Activated naive CD8-positive, alpha-beta T cell (primary cell): ENCODE results near the gene SUGCT.
"Not testable (repeated sequence)": the region's sequence is repeated elsewhere in the genome, so short reads cannot be mapped to it uniquely, and the experiment has no call there.

Experiments used
- H3K27ac Mint-ChIP-seq: one replicate; pipeline ENCODE4 v1.8.0; 2021; ENCODE audit warnings: mixed read lengths
- H3K27me3 Mint-ChIP-seq: one replicate; pipeline ENCODE4 v1.8.0; 2021; ENCODE audit warnings: mixed read lengths
- H3K36me3 Mint-ChIP-seq: one replicate; pipeline ENCODE4 v1.8.0; 2021; ENCODE audit warnings: mixed read lengths
- H3K4me1 Mint-ChIP-seq: one replicate; pipeline ENCODE4 v1.8.0; 2021; ENCODE audit warnings: low read depth, mixed read lengths
- H3K4me3 Mint-ChIP-seq: one replicate; pipeline ENCODE4 v1.8.0; 2021; ENCODE audit warnings: mild to moderate bottlenecking, mixed read lengths
- H3K9me3 Mint-ChIP-seq: one replicate; pipeline ENCODE4 v1.8.0; 2021; ENCODE audit warnings: low read depth, mixed read lengths

Gene SUGCT

GRCh38 chr7:40400525-40400924 is 265.7 kb downstream of the SUGCT start:
- no peak overlapping the region for H3K4me3 Mint-ChIP-seq
- no peak overlapping the region for H3K27ac Mint-ChIP-seq
- no peaks in the 10 kb centered on the region for H3K27me3 Mint-ChIP-seq
- no peaks in the 10 kb centered on the region for H3K4me1 Mint-ChIP-seq
- H3K36me3 Mint-ChIP-seq, result peaks cover 3% of the 10 kb centered on the region
- H3K9me3 Mint-ChIP-seq, result no peaks in the 10 kb centered on the region

DNA sequence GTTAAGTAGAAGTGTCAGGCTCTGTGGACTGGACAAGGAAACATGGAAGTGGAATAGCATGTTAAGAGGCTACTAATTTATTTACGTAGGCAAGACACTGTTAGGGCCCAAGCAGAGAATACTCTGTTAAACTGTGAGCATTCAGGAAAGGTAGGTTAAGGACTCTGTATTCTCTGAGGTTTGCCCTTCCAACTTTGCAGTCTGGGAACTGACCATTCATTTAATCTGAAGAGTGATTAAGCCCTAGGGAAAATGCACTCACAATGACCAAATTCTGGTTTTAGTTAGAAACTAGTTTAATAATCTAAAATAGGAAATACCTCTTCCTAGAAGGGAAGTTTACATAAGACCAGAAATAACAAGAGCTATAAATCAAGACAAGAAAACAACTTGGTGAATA is 266.6 kb downstream of the SUGCT start:
- Mint-ChIP-seq H3K4me3 (no peak overlapping the region), H3K4me1 (no peaks in the 10 kb centered on the region), H3K27ac (no peak overlapping the region), H3K9me3 (no peaks in the 10 kb centered on the region), H3K27me3 (no peaks in the 10 kb centered on the region), H3K36me3 (peaks cover 3% of the 10 kb centered on the region)

GRCh38 chr7:40402661-40403060 is 267.9 kb downstream of the SUGCT start:
- H3K27me3 Mint-ChIP-seq, result no peaks in the 10 kb centered on the region
- H3K9me3 Mint-ChIP-seq, result no peaks in the 10 kb centered on the region
- H3K4me3 Mint-ChIP-seq, result no peak overlapping the region
- H3K36me3 Mint-ChIP-seq, result peaks cover 3% of the 10 kb centered on the region
- no peak overlapping the region for H3K27ac Mint-ChIP-seq
- H3K4me1 Mint-ChIP-seq, result no peaks in the 10 kb centered on the region

DNA sequence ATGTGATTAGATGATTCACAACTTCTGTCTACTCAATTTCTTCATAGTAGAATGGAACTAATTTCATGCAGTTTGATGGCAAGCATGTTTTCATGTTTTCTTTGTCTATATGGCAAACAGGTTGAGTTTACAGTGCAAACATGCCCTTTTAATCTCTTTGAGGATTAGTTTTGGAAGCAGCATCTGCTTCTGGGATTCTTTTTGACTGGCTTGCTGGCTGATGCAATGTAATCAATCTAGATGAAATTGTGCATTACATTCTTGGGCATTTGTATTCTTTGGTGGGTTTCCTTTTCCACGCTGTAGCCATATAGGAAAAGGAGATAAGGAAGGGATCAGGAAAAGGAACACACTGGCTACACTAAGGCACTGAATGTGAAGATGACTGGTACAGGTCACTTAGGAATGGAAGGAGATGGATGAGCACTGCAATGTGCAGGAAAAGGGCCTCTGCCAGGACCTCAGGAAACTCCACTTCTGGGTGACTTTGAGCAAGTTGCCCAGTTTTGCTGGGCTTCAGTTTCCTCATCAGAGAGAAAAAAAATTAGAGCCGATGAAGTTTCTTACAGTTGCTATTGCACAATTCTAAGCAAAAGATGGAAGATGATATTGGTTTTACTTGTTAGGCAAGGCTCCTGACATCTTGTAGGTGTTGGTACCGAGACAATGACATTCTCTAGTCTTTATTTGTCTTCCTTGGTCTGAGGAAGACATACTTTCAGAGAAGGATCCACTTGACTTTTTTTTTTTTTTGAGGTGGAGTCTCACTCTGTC is 269.1 kb downstream of the SUGCT start:
- H3K36me3 Mint-ChIP-seq, result peaks cover 3% of the 10 kb centered on the region
- H3K27me3 Mint-ChIP-seq, result no peaks in the 10 kb centered on the region
- no peak overlapping the region for H3K4me3 Mint-ChIP-seq
- no peak overlapping the region for H3K27ac Mint-ChIP-seq
- no peaks in the 10 kb centered on the region for H3K4me1 Mint-ChIP-seq
- no peaks in the 10 kb centered on the region for H3K9me3 Mint-ChIP-seq

- Mint-ChIP-seq H3K27me3 (no peaks in the 10 kb centered on the region), H3K36me3 (no peaks in the 10 kb centered on the region), H3K27ac (no peak overlapping the region), H3K4me3 (no peak overlapping the region), H3K9me3 (no peaks in the 10 kb centered on the region), H3K4me1 (no peaks in the 10 kb centered on the region)
Observed at GRCh38 chr7:40405991-40406390, 271.2 kb downstream of the SUGCT start.

- Mint-ChIP-seq H3K27me3 (no peaks in the 10 kb centered on the region), H3K4me3 (no peak overlapping the region), H3K9me3 (no peaks in the 10 kb centered on the region), H3K4me1 (no peaks in the 10 kb centered on the region), H3K27ac (no peak overlapping the region), H3K36me3 (no peaks in the 10 kb centered on the region)
Observed at GRCh38 chr7:40412323-40412722, 277.5 kb downstream of the SUGCT start.

DNA sequence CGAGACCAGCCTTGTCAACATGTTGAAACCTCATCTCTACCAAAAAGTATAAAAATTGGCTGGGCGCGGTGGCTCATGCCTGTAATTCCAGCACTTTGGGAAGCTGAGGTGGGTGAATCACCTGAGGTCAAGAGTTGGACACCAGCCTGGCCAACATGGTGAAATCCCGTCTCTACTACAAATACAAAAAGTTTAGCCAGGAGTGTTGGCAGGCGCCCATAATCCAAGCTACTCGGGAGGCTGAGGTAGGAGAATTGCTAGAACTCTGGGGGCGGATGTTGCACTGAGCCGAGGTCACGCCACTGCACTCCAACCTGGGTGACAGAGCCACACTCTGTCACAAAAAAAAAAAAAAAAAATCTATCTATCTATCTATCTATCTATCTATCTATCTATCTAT is 279.9 kb downstream of the SUGCT start:
- H3K27me3 Mint-ChIP-seq, H3K36me3 Mint-ChIP-seq, H3K9me3 Mint-ChIP-seq, H3K27ac Mint-ChIP-seq, H3K4me1 Mint-ChIP-seq, H3K4me3 Mint-ChIP-seq: not testable (repeated sequence)

- Mint-ChIP-seq H3K27me3 (no peaks in the 10 kb centered on the region), H3K4me1 (no peaks in the 10 kb centered on the region), H3K27ac (no peak overlapping the region), H3K4me3 (no peak overlapping the region), H3K9me3 (no peaks in the 10 kb centered on the region), H3K36me3 (no peaks in the 10 kb centered on the region)
Observed at GRCh38 chr7:40418448-40418847, 283.6 kb downstream of the SUGCT start.

DNA sequence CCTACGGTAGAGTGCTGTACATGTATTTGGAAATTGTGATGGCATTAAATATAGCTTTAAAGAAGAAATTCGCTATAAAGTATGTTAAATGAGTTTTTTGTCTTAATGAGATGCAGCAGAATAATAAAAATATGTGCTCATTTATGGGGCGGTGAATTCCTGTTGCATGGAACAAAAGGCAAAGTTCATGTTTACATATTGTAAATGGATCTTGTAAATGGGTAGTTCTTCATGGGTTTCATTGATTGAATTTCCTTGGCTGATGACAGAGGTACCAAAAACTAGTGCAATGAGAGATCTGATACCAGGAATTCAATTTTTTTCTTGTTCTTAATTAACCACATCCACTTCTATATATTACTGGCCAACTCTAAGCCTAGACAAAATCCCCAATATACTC is 284.2 kb downstream of the SUGCT start:
- Mint-ChIP-seq H3K4me3 (no peak overlapping the region), H3K27me3 (no peaks in the 10 kb centered on the region), H3K36me3 (no peaks in the 10 kb centered on the region), H3K4me1 (no peaks in the 10 kb centered on the region), H3K27ac (no peak overlapping the region), H3K9me3 (no peaks in the 10 kb centered on the region)

DNA sequence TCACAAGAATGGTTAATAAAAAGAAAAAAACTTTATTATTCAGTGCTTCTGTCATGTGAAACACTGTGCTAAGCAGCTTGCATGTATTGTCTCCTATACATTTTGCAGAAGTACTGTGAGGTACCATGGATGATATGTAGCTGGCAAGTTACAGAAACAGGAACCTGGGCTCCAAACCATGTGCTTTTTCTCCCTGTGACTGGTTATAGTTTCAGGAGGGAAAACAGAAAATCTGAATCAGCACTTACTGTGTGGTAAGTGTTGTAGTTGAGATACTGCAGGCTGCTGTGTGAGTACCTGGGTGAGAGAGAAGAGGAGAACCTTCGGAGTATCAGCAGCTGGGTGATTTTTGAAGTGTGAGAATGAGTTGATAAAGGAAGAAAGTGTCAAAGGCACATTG is 285.0 kb downstream of the SUGCT start:
- H3K4me3 Mint-ChIP-seq, result no peak overlapping the region
- H3K9me3 Mint-ChIP-seq, result no peaks in the 10 kb centered on the region
- no peaks in the 10 kb centered on the region for H3K4me1 Mint-ChIP-seq
- no peak overlapping the region for H3K27ac Mint-ChIP-seq
- H3K27me3 Mint-ChIP-seq, result no peaks in the 10 kb centered on the region
- H3K36me3 Mint-ChIP-seq, result no peaks in the 10 kb centered on the region

GRCh38 chr7:40421433-40421832 is 286.6 kb downstream of the SUGCT start:
- no peak overlapping the region for H3K27ac Mint-ChIP-seq
- H3K4me1 Mint-ChIP-seq, result no peaks in the 10 kb centered on the region

DNA sequence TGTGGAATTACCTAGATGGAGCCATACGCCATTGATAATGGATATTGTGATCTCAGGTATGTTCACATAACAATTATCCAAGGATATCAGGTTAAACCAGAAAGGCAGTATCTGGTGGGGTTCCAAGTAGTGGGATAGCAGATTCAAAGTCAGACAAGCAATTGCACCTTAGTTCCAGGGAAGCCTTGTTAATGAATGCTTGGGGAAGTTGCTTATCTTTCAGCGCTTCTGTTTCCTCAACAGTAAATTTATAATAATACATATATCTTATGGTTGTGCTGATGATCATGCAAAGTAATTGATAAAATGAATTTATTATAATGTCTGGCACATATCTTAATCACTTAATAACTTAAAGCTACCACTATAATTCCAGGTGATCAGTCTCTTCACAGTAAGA is 290.9 kb downstream of the SUGCT start:
- Mint-ChIP-seq H3K4me1 (no peaks in the 10 kb centered on the region), H3K4me3 (no peak overlapping the region), H3K36me3 (no peaks in the 10 kb centered on the region), H3K27ac (no peak overlapping the region), H3K9me3 (no peaks in the 10 kb centered on the region), H3K27me3 (no peaks in the 10 kb centered on the region)

More at GRCh38 chr7:40421433-40421832, 286.6 kb downstream of the SUGCT start:
- Mint-ChIP-seq H3K36me3 (no peaks in the 10 kb centered on the region), H3K4me3 (no peak overlapping the region), H3K27me3 (no peaks in the 10 kb centered on the region), H3K9me3 (no peaks in the 10 kb centered on the region)

GRCh38 chr7:40428421-40428820 is 293.6 kb downstream of the SUGCT start:
- Mint-ChIP-seq H3K4me3 (no peak overlapping the region), H3K36me3 (peaks cover 8% of the 10 kb centered on the region), H3K4me1 (no peaks in the 10 kb centered on the region), H3K9me3 (peaks cover 5% of the 10 kb centered on the region), H3K27me3 (no peaks in the 10 kb centered on the region), H3K27ac (no peak overlapping the region)

DNA sequence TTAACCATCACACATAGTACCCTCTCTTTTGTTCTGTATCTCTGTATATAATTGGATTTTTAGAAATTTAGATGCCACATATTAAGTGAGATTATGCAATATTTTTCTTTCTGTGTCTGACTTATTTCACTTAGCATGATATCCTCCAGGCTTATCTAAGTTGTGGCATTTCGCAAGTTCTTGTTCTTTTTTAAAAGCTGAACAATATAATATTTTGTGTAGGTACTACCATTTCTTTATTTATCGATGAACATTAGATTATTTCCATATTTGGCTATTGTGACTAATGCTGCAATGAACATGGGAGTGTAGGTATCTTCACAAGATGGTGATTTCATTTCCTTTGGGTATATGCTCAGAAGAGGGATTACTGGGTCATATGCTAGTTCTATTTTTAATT is 295.0 kb downstream of the SUGCT start:
- no peaks in the 10 kb centered on the region for H3K4me1 Mint-ChIP-seq
- H3K9me3 Mint-ChIP-seq, result peaks cover 5% of the 10 kb centered on the region
- H3K4me3 Mint-ChIP-seq, result no peak overlapping the region
- H3K27me3 Mint-ChIP-seq, result no peaks in the 10 kb centered on the region
- no peak overlapping the region for H3K27ac Mint-ChIP-seq
- peaks cover 8% of the 10 kb centered on the region for H3K36me3 Mint-ChIP-seq

GRCh38 chr7:40432046-40432445 is 297.2 kb downstream of the SUGCT start:
- no peaks in the 10 kb centered on the region for H3K27me3 Mint-ChIP-seq
- no peak overlapping the region for H3K27ac Mint-ChIP-seq
- H3K4me3 Mint-ChIP-seq, result no peak overlapping the region
- H3K36me3 Mint-ChIP-seq, result peaks cover 8% of the 10 kb centered on the region
- no peaks in the 10 kb centered on the region for H3K4me1 Mint-ChIP-seq
- H3K9me3 Mint-ChIP-seq, result peaks cover 5% of the 10 kb centered on the region

- Mint-ChIP-seq H3K4me1 (no peaks in the 10 kb centered on the region), H3K36me3 (peaks cover 9% of the 10 kb centered on the region), H3K4me3 (no peak overlapping the region), H3K9me3 (peaks cover 13% of the 10 kb centered on the region), H3K27ac (no peak overlapping the region), H3K27me3 (no peaks in the 10 kb centered on the region)
Observed at GRCh38 chr7:40436710-40437109, 301.9 kb downstream of the SUGCT start.
